SK-N-SH treated with all-trans-retinoic acid at 6 μM for 48 hours (cell line): ENCODE results near the gene ACAD10.

ENCODE experiments used
- ARNTL ChIP-seq: fragments of 450-650 bp; formaldehyde crosslinking; IDR thresholded peaks from 2 replicates; pipeline ENCODE4 v1.5.0; 2020; ENCODE audit warnings: low read depth, mild to moderate bottlenecking, moderate library complexity, borderline replicate concordance
- BACH2 ChIP-seq: fragments of 250-450 bp; sonication (Bioruptor Pico); IDR thresholded peaks from 2 replicates; pipeline ENCODE4 v1.9.0; 2021; ENCODE audit warnings: mild to moderate bottlenecking, borderline replicate concordance
- CSDC2 ChIP-seq: fragments of 250-450 bp; sonication (Bioruptor Pico); IDR thresholded peaks from 2 replicates; pipeline ENCODE4 v1.5.0; 2020; ENCODE audit warnings: mild to moderate bottlenecking, moderate library complexity
- ESRRG ChIP-seq: fragments of 250-450 bp; sonication (Bioruptor Pico); IDR thresholded peaks from 2 replicates; pipeline ENCODE4 v1.6.1; 2021; ENCODE audit warnings: mild to moderate bottlenecking
- GLIS3 ChIP-seq: fragments of 250-450 bp; sonication (Bioruptor Pico); IDR thresholded peaks from 2 replicates; pipeline ENCODE4 v1.5.0; 2020; ENCODE audit warnings: mild to moderate bottlenecking, moderate library complexity
- ISL1 ChIP-seq: fragments of 250-450 bp; sonication (Bioruptor Pico); IDR thresholded peaks from 2 replicates; pipeline ENCODE4 v2.1.2; 2022; ENCODE audit warnings: mild to moderate bottlenecking, moderate library complexity
- PATZ1 ChIP-seq: fragments of 250-450 bp; sonication (Bioruptor Pico); IDR thresholded peaks from 2 replicates; pipeline ENCODE4 v1.8.0; 2020; ENCODE audit warnings: mild to moderate bottlenecking, moderate library complexity, borderline replicate concordance
- PPARA ChIP-seq: fragments of 250-450 bp; sonication (Bioruptor Pico); IDR thresholded peaks from 2 replicates; pipeline ENCODE4 v1.5.0; 2020; ENCODE audit warnings: mild to moderate bottlenecking, borderline replicate concordance
- SNAI2 ChIP-seq: fragments of 250-450 bp; sonication (Bioruptor Pico); IDR thresholded peaks from 2 replicates; pipeline ENCODE4 v1.5.0; 2020; ENCODE audit warnings: mild to moderate bottlenecking, moderate library complexity
- ZC3H10 ChIP-seq: fragments of 250-450 bp; sonication (Bioruptor Pico); IDR thresholded peaks from 2 replicates; pipeline ENCODE4 v1.5.1; 2021; ENCODE audit warnings: mild to moderate bottlenecking, moderate library complexity
- ZFP3 ChIP-seq: fragments of 250-450 bp; sonication (Bioruptor Pico); IDR thresholded peaks from 2 replicates; pipeline ENCODE4 v1.5.0; 2020; ENCODE audit warnings: mild to moderate bottlenecking, moderate library complexity
- ZNF565 ChIP-seq: fragments of 450-650 bp; formaldehyde crosslinking; conservative IDR thresholded peaks from 2 replicates; pipeline ENCODE4 v1.5.0; 2020; ENCODE audit warnings: low read depth, mild to moderate bottlenecking, moderate library complexity
- ZNF70 ChIP-seq: fragments of 450-650 bp; formaldehyde crosslinking; IDR thresholded peaks from 2 replicates; pipeline ENCODE4 v1.5.0; 2020; ENCODE audit warnings: mild to moderate bottlenecking, moderate library complexity

GRCh38 chr12:111732786-111733185, 46.9 kb downstream of the ACAD10 start:
- TF ChIP-seq CSDC2 (CRISPR knock-in tag) (no peak), ESRRG (no peak), SNAI2 (CRISPR knock-in tag) (no peak), ZC3H10 (CRISPR knock-in tag) (no peak), ISL1 (CRISPR knock-in tag) (no peak), GLIS3 (CRISPR knock-in tag) (no peak), PATZ1 (CRISPR knock-in tag) (no peak), ZFP3 (CRISPR knock-in tag) (no peak), ZNF70 (CRISPR knock-in tag) (no peak), BACH2 (CRISPR knock-in tag) (no peak), ARNTL (CRISPR knock-in tag) (no peak), ZNF565 (no peak), PPARA (CRISPR knock-in tag) (no peak)
